GM12873 (cell line): Measurements from ENCODE around the gene SPP2.

ENCODE experiments used
- CTCF ChIP-seq: IDR thresholded peaks from 2 replicates; pipeline ENCODE4 v1.5.1; 2012; ENCODE audit warnings: low read depth, mild to moderate bottlenecking, moderate library complexity, low read length, control low read depth; ENCODE audit not compliant: insufficient read depth; ENCODE audit errors: missing control alignments

Gene SPP2

DNA sequence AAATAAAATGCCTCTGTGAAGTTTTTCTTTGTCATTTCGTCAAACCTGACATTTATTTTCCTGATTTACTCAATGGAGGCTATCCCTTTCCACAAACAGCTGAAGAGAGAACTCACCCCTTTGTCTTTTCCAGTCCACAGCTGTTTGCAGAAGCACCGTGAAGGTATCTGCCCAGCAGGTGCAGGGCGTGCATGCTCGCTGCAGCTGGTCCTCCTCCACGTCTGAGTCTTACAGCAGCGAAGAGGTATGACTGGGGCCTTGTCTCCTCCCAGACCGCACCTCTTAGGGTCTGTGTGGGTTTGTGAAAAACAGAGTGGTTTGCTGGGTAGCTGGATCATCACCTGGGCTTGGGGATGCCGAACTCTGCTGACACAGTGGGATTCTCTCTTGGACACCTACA is 9.7 kb downstream of the SPP2 start:
- no peak for TF ChIP-seq CTCF

GRCh38 chr2:234061624-234062257 is 11.2 kb downstream of the SPP2 start:
- TF ChIP-seq CTCF, result no peak

DNA sequence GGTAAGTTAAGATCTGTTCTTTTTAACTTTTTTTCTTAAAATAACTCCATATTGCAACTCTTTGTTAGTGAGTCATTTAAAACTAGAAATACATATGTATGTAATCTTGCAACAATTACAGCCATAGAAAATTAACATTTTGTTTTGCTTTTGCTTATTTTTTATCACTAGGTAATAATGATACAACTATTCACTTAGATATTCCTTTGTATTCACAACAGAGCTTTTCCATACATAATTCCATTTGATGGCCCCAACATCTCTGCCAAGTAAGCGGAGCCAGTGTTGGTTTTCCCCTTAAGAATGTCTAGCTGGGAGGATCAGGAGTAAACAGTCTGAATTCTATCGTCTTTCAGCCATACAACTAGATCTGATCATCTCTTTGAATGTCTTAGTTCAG is 16.1 kb downstream of the SPP2 start:
- no peak for TF ChIP-seq CTCF

GRCh38 chr2:234071664-234072063 is 21.2 kb downstream of the SPP2 start:
- TF ChIP-seq CTCF, result no peak

DNA sequence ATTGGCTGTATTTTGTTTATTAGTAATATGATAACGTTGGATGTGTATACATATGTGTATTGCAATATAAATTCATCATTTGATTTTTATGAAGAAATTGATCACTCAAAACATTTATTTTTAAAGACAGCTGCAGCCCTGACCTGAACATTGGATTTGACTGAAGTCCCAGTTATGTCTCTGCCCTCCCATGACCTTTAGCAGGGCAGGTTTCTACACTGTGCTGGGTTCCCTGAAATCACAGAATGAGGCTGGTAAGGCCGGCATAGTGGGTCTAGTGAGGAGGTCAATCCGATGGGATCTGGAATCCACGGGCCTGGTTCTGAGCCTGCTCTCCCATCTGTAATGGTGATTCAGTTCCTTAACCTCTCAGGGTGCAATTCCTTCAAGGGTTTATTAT is 22.0 kb downstream of the SPP2 start:
- no peak for TF ChIP-seq CTCF

GRCh38 chr2:234074751-234075517 is 24.4 kb downstream of the SPP2 start:
- no peak for TF ChIP-seq CTCF

DNA sequence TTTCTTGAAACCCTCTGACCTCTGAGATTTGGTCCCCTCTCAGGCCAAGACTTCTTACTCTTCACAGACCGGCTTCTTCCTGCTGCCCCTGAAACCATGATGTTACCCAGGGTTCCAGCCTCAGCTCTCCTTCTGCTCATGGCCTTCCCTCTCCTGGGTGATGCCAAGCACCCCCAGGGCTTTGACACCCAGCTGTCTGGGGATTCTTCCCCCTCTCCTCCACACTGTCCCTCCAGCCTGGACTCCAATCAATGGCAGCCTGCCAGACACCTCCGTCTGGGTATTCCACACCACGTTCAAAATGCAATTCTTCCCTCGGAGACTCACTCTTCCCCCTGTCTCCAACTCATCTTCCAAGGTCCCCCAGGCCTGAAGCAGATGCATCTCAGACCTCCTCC is 25.0 kb downstream of the SPP2 start:
- no peak for TF ChIP-seq CTCF
